HG03196 (cell line): ENCODE data around the gene NRGN.

Experiments used
- ATAC-seq: cut with Tn5 transposase; IDR thresholded peaks from one replicate; pipeline ENCODE4 v1.9.1; 2021; ENCODE audit not compliant: unreplicated experiment

The NRGN gene

GRCh38 chr11:124739479-124740276 is at the start of gene NRGN:
Gene NRGN, plus strand, starts transcription at chr11:124739942. Its CDS starts 143 bp downstream, at chr11:124740085.
- peak; percentile 97 for ATAC-seq

- no peak for ATAC-seq
These were observed 46.6 kb upstream of the NRGN start for GRCh38 chr11:124693142-124693541.

- no peak for ATAC-seq
These were observed 40.2 kb upstream of the NRGN start for GRCh38 chr11:124699547-124699946.

GRCh38 chr11:124700028-124700427 is 39.7 kb upstream of the NRGN start:
- ATAC-seq: no peak

GRCh38 chr11:124707829-124708228 is 31.9 kb upstream of the NRGN start:
- ATAC-seq: no peak

- no peak for ATAC-seq
These were observed 27.4 kb upstream of the NRGN start for GRCh38 chr11:124712392-124712791.

GRCh38 chr11:124716591-124716990 is 23.2 kb upstream of the NRGN start:
- ATAC-seq: no peak

- peak; percentile 71 for ATAC-seq
These were observed 22.3 kb upstream of the NRGN start for GRCh38 chr11:124717421-124717785.

GRCh38 chr11:124717786-124718651 is 21.7 kb upstream of the NRGN start:
- ATAC-seq: no peak

- ATAC-seq: no peak
These were observed 20.9 kb upstream of the NRGN start for GRCh38 chr11:124718801-124719200.

GRCh38 chr11:124719534-124719933 is 20.2 kb upstream of the NRGN start:
- no peak for ATAC-seq

GRCh38 chr11:124722176-124722575 is 17.6 kb upstream of the NRGN start:
- no peak for ATAC-seq

GRCh38 chr11:124724979-124725718 is 14.6 kb upstream of the NRGN start:
- ATAC-seq: peak; percentile 96

- ATAC-seq: peak; percentile 4
These were observed 14.0 kb upstream of the NRGN start for GRCh38 chr11:124725719-124726105.

- ATAC-seq: no peak
These were observed 12.3 kb upstream of the NRGN start for GRCh38 chr11:124727474-124727873.

- ATAC-seq: no peak
These were observed 11.6 kb upstream of the NRGN start for GRCh38 chr11:124728134-124728533.

- ATAC-seq: no peak
These were observed 10.2 kb upstream of the NRGN start for GRCh38 chr11:124729571-124729970.

- no peak for ATAC-seq
These were observed 7.5 kb upstream of the NRGN start for GRCh38 chr11:124732230-124732629.

GRCh38 chr11:124736736-124737135 is 3.0 kb upstream of the NRGN start:
- no peak for ATAC-seq

GRCh38 chr11:124737638-124738305 is 2.0 kb upstream of the NRGN start:
- no peak for ATAC-seq
